SH-SY5Y (cell line): ENCODE data around the gene GRIP1.

Experiments used
- GATA2 ChIP-seq: IDR thresholded peaks from 2 replicates; pipeline ENCODE4 v1.6.1; 2011; ENCODE audit warnings: mild to moderate bottlenecking, low read depth, low read length
- GATA3 ChIP-seq: IDR thresholded peaks from 2 replicates; pipeline ENCODE4 v1.6.1; 2011; ENCODE audit warnings: low read depth, mild to moderate bottlenecking, low read length, moderate library complexity

- TF ChIP-seq GATA2 (no peak), GATA3 (no peak)
Measured at GRCh38 chr12:66663611-66664010, 15.3 kb downstream of the GRIP1 start.
